HG03558 (cell line): Measurements from ENCODE around the gene ITGA2B.
"Not testable (repeated sequence)": the region's sequence is repeated elsewhere in the genome, so short reads cannot be mapped to it uniquely, and the experiment has no call there.

Experiments
- ATAC-seq: cut with Tn5 transposase; IDR thresholded peaks from one replicate; pipeline ENCODE4 v1.9.1; 2021; ENCODE audit warnings: moderate number of reproducible peaks; ENCODE audit not compliant: unreplicated experiment; ENCODE audit errors: extremely low read depth

The ITGA2B gene

GRCh38 chr17:44334727-44335126 lies 54.7 kb downstream of the ITGA2B start:
- ATAC-seq: no peak

GRCh38 chr17:44334315-44334714 lies 55.1 kb downstream of the ITGA2B start:
- ATAC-seq: no peak

- no peak for ATAC-seq
These were observed 56.1 kb downstream of the ITGA2B start for GRCh38 chr17:44333371-44333770.

- no peak for ATAC-seq
These were observed 58.1 kb downstream of the ITGA2B start for GRCh38 chr17:44331249-44331760.

GRCh38 chr17:44330263-44330662 lies 59.2 kb downstream of the ITGA2B start:
- ATAC-seq: not testable (repeated sequence)

- ATAC-seq: not testable (repeated sequence)
These were observed 59.9 kb downstream of the ITGA2B start for GRCh38 chr17:44329516-44329915.

- ATAC-seq: no peak
These were observed 61.6 kb downstream of the ITGA2B start for GRCh38 chr17:44327715-44328449.

GRCh38 chr17:44326861-44327444 lies 62.5 kb downstream of the ITGA2B start:
- peak; percentile 34 for ATAC-seq

- peak; percentile 53 for ATAC-seq
These were observed 64.7 kb downstream of the ITGA2B start, which contains the start of gene SLC25A39 for GRCh38 chr17:44324571-44325275. Gene SLC25A39 (minus strand): TSS chr17:44324823. CDS start chr17:44323562, 1,261 bp downstream.

GRCh38 chr17:44324092-44324570 lies 65.3 kb downstream of the ITGA2B start:
- ATAC-seq: no peak

- ATAC-seq: no peak
These were observed 65.9 kb downstream of the ITGA2B start for GRCh38 chr17:44323359-44324091.

- ATAC-seq: no peak
These were observed 67.1 kb downstream of the ITGA2B start for GRCh38 chr17:44322236-44322895.
